Amniotic epithelial cell (primary cell): ENCODE measurements around the gene ANAPC1.
"Not testable (repeated sequence)": the region's sequence is repeated elsewhere in the genome, so short reads cannot be mapped to it uniquely, and the experiment has no call there.

Experiments used
- DNase-seq: peaks from one replicate; pipeline ENCODE4 v3.0.0-alpha.2; 2010; ENCODE audit warnings: low read depth

ANAPC1 gene

DNA sequence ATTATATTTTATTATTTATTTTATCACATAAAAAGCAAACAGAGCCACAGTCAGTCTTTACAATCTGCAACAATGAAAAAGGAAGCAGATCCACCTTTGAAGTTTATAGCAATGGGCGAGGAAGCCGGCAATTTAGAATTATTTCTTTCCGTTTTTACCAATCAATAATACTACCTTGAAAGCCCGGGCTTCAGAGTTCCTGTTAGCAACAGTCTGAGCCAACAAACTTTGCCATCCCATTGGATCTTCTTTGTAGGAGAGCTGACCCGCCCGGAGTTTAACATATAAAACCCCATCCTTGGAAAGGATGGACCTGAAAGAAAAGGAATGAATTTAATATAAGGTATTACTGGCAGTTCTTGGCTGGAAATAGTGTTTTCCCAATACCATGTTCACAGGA lies 101.8 kb downstream of the ANAPC1 start:
- DNase-seq = not testable (repeated sequence)

DNA sequence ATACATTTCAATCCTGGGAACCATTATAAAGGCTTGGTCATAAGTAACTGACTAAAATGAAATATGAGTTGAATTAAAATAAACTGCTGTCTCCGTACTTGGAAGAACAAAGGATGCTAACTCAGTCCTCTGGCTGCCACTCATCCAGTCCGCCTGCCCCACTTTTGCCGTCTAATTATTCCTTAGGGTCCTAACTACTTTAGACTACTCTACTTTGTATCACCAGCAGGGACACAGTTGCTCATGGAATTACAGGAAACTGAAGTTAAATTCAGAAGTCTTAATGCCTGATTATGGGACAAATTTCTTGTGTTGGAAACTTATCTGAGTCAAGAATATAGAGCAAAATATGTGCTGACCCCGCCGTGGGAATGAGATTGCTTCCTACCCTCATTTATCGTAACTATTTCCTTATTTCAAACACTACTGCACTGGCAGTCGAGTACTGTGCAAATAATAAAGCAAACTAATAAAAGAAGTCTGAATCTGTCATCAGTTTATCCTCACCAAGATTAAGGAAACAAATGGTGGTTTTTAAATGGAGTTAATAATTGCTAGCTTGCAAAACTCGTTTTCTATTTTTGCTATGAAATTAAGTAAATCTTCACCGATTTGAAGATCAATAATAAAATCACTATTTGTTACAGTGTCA lies 102.4 kb downstream of the ANAPC1 start:
- DNase-seq = not testable (repeated sequence)

DNA sequence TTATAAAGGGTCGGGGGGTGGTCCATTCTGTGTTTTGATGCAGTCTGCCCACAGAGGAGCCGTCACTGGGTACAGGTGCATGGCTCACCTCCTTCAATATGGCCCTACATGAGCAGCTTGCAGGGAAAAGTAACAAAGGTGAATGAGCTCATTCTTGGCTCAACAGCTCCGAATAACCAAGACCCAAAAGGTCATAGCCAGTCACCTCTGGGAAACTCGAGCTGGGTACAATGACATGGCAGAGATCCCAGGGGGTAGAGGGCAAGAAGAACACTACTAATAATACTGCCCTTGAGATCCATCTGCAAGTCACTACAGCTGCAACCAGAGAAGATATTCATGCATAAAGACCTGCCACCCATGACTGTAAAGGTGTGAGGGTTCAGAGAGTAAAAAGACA lies 106.8 kb downstream of the ANAPC1 start:
- DNase-seq = not testable (repeated sequence)

DNA sequence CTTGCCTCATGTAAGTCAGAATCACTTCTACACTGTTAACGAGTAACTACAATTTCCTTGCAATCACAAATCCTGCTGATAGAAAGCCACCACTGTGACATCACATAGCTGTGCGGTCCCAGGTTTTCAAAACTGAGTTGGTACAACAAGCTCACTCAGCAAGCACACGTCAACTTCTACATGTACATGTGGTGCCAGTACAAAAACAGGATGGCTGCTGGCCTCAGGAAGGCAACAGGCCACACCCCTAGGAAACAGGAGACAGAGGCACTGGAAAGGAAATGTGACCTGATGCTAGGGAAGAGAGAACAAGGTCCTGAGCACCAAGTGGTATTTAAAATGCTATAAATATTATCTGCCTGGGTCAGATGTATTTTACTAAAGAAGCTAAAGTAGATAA lies 107.7 kb downstream of the ANAPC1 start:
- not testable (repeated sequence) for DNase-seq

DNA sequence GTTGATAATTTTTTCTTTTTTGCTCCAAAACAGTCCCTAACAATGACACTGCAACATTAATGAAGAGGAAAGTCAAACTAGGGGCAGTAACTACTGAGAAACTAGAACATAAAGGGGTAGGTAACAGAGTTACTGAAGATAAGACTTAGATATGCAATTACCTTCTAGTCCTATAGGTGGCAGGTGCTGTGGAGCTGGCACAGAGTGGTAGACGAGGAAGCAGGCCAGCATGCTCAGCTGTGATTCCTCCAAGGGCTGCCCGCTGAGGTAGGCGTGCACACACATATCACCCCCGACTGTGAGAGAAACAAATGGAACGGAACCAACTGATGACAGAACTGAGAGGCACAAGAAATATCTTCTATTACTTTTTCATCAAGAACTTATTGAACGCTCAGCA lies 111.8 kb downstream of the ANAPC1 start:
- DNase-seq = not testable (repeated sequence)

DNA sequence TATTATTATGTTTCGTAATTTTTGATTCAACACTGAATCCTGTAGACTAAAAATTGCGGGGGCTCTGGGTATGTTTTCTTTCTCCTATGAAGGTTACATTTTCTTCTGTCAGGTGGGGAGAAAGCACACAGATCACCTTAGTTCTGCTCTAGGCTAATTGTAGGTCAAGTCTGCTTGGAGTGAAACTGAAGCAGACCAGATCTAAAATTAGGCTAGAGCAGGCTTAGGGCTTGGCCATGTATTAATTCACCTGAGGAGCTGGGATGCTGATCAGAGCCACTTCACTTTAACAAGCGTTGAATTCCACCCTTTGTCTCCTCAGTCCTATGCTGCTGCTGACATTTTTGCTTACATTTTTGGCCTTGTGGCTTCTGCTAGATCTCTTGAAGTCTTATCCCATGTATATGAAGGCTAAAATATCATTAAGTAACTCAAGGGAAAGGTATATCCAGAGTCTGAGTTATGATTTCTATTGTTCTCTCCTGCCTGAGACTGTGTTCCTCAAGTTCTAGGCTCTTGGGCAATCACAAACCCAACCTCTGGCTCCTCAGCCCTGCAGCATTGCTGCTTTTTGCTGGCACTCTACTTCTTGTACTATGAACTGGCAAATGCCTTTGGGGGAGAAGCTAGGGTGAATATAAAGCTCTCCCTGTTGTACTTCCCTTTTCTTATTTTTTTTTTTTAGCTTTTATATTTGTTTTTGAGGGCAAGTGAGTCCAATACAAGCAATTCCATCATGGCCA lies 112.9 kb downstream of the ANAPC1 start:
- DNase-seq = not testable (repeated sequence)

DNA sequence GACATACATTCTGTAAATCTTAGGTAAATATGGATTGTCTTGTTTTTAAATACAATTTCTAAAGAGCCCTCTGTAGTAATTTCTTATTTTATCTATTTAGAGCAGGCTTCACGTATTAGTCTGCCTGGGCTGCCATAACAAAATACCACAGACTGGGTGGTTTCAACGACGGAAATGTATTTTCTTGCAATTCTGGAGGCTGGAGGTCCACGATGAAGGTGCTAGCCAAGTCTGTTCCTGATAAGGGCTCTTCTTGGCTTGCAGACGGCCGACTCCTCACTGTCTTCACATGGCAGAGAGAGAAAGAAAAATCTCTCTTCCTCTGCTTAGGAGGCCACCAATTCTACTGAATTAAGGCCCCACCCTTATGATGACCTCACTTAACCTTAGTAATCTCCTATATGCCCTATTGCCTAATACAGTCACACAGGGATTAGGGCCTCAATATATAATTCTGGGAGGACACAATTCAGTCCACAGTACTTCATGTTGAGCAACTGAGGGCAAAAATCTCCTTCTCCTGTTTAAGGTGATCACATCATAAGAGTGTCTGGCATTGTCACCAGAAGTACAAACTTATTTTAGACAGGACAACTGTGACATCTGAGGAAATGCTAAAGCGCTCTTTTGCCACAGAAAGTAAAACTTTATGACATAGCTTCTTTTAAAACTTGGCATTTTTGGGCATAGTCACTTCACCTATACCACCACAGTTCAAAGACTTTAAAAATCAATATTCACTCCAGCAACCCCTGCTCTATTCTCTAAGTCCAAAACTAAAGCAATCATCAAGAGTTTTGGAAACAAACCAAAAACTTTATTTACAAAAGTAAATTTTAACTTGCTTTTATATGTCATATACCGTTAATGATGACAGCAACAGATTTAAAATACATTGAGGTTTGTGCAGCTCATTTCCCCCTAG lies 115.5 kb downstream of the ANAPC1 start:
- not testable (repeated sequence) for DNase-seq

DNA sequence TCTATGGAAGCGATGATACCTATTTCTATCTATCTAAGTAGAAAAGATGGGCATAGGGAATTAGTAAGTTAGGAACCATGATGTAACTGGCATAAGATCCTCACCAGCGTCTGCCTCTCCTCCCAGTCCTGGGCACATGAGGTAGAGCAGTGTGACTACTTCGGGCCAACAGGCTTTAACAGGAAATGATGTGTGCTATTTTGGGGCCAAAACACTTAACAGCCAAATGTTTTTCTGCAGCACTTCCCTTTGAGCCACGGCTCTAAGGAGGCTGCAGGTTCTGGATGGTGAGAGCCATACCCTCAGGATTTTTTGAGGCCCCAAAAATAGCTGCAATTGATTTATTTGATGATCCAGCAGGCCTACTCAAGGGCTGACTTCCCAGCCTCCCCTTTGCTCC lies 116.9 kb downstream of the ANAPC1 start:
- DNase-seq = not testable (repeated sequence)

DNA sequence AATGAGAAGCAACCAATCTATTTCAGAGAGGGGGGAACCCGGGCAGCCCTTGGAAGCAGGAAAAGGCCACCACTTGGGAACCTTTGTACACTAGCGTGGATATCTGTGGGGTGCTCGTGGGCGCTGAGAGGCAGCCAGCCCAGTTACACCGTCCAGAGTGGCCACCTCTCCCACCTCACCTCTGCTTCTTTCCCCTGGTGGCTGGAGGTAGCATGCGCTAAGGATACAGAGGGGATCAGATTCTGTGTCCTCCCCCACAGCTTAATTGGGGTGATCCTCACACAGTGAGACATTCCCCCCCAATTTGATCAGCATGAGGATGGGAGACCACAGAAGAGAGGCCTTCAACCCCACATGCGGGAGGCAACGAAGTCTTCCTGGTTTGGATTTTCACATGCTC lies 117.7 kb downstream of the ANAPC1 start:
- not testable (repeated sequence) for DNase-seq

DNA sequence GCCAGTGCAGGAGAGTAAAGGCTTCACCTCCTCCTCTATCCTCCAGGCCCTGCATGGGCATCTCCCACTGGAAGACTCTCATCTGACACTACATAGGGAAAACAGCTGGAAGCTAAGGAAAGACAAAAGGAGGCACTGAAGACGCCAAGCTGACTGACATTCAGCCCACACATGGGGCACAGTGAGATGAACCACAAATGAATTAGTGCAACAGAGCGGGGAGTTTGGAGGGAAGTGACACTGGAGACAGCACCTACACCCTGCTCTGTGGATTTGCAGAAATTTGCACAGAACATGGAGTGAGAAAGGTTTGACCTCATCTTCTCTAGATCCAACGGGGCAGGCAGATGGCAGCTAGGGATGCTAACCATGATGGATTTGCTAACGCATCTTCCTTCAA lies 119.8 kb downstream of the ANAPC1 start:
- not testable (repeated sequence) for DNase-seq

DNA sequence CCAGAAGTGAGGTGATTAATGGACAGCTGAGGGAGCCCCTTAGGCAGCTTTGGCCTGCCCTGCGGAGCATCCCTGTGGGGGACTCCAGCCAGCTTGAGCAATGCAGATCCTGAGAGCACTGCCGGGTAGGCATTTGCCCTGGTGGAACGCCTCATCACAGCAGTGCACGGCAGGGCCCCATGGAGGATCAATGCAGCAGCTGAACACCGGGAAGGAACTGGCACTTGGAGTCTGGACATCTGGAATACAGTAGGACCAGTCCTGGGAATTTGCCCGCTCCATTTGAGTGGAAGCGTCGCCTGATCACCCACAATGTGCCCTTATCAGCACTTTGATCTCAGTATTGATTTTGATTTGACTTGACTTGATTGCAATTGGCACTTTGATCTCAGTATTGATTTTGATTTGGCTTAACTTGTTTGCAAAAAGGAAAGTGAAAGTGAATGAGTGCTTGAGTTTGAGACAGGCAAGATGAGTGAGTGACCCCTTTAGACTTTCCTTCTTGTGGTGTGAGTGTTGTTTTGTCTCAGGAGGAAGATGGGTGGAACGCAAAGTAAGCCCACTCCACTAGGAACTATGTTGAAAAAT lies 123.2 kb downstream of the ANAPC1 start:
- DNase-seq = not testable (repeated sequence)

DNA sequence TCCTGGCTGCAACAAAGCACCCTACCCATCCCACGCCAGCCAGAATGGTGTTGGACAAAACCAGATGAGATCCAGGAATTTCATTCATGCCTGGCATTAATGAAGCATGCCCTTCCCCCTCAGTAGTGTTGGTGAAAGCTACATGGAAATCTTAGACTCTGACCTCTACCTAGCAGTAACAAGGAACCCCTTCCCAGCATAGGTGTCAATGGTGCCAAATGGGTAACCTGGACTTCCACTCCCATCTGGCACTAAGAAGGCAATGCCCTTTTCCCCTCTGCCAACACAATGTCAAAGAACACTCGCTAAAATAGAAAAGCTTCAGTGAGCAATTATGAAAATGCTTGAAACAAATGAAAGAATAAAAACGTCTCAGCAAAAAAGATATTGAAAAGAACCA lies 131.5 kb downstream of the ANAPC1 start:
- not testable (repeated sequence) for DNase-seq

DNA sequence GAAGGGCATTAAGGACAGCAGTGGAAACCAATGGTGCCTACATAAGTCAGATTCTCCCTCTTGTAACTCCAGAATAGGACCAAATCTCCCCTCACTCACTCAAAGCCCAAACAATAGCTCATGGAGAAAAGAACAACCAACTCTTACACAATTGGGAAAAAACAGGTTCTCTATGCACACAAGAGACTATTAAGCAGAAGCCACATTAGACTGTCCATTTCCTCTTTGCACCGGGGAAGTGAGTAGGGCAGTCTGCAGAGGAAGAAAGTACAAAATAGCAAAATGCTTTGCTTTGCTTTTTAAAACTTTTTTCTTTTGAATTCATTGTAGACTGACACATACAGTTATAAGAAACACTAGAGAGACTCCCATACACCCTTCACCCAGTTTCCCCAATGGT lies 133.4 kb downstream of the ANAPC1 start:
- DNase-seq = not testable (repeated sequence)

DNA sequence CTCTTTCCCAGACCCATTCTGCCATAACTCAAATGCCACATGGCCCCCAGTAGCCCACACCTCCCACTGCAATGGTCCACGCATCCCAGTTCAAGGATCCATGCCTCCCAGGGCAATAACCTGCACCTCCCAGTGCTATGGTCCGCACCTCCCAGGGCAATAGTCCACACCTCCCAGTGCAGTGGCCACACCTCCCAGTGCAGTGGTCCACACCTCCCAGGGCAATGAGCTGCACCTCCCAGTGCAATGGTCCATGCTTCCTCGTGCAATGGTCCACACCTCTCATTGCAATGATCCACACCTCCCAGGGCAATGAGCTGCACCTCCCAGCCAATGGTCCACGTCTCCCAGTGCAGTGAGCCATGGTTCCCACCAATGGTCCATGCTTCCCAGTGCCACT lies 135.6 kb downstream of the ANAPC1 start:
- not testable (repeated sequence) for DNase-seq

DNA sequence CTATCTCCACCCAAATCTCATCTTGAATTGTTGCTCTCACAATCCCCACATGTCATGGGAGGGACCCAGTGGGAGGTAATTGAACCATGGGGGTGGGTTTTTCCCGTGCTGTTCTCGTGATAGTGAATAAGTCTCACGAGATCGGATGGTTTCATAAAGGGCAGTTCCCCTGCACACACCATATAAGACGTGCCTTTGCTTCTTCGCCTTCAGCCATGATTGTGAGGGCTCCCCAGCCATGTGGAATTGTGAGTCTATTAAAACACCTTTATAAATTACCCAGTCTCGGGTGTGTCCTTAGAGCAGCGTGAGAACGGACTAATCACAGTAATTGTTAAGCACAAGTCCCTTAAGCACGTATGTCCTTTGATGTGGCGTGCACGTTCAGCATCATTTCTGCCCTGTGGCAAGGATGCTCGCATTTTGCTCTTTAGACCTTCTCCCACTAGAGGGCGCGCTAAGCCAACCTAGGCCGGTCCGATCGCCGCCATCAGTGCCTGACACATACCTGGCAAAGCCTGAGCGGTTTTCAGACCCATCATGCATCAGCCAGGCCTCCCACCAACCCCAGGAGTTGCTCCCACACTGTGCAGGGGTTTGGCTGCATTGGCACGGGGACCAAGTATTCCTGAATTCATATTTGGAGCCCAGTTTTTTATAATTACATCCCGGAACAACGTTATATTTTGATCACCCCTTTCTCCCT lies 136.4 kb downstream of the ANAPC1 start:
- not testable (repeated sequence) for DNase-seq

DNA sequence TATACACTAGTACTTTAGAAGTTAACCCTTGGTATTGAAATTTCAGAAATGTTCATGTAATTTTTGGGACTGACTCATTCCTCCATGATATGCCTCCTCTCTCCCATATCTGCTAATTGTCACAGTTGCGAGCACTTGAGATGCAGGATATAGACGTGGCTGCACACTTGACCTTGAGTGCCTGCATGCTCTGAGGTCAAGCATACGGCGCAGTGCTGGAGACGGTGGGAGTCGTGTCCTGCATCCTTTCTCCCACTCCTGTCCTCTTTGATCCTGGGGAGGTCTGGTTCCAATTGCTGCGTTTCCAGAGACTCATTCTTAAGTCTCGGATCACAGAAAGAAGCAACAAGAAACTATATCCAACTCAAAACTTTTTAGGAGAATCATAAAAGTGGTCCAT lies 139.2 kb downstream of the ANAPC1 start:
- not testable (repeated sequence) for DNase-seq

DNA sequence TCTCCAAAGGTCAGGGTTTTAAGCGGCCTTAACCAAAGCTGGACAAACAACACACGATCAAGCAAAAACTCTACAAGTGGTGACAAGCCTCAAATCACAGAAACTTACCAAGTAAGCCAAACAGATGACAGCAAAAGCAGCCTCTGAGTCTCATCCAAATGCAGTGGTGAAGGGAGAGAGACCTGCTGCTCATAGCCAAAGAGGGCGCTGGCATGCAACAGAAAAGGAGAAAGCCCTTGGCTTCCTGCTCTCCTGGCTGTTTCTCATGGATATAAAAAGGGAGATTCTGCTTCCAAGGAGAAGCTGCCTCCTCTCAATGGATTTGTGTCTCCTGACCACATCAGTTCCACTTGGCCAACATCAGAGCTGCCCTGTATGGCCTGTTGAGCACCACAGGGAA lies 142.5 kb downstream of the ANAPC1 start:
- not testable (repeated sequence) for DNase-seq

DNA sequence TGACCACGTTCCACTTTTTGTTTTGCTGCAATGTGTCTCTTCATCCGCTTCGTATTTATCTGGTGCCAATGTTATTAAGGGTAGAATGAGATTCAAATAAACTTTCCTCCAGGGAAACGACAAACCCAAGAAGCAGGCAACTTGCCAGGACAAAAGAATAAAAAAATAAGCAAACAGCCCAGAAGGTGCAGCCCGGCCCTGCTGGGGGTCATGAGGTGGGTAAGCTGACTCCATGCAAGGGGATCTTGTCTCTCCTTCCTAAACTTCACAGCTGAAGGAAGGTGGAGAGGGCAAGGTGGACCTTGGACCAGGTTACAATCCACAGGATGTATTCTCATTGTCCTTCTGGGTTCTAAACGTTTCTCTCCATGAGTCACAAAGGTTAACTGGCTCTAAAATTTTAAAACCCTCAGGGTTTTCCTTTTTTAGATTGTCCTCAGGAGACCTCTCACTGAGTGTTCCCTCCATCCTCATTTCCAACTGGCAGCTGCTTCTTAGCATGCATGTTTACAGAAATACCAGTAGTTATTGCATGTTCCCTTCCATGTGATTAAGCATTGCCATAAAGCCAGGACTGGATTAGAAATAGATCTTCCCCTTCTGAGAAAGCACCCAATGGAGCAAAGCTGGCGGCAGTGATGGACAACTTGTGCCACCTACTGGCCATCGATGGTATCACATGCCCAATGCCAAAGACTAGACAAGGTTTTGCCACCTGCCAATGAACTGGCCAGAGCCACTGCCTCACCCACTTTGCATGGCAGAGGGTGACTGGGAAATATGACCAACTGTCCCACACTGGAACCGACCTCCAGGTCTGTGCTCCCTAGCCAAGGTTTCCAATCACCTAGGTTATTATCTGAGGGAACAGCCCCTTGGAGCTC lies 147.9 kb downstream of the ANAPC1 start:
- DNase-seq = peak; percentile 34

DNA sequence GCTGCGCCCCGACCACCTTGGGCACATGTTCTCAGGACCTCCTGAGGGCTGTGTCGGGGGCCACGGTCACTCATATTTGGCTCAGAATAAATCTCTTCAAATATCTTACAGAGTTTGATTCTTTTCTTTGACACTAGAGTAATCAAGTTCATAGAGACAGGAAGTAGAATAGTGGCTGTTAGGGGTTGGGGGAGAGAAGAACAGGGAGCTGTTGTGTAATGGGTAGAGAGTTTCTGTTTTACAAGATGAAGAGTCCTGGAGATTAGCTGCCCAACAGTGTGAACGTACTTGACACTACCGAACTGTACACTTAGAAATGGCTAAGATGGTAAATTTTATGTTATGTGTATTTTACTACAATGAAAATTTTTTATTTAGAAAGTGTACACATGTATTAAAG lies 148.6 kb downstream of the ANAPC1 start:
- DNase-seq = not testable (repeated sequence)

DNA sequence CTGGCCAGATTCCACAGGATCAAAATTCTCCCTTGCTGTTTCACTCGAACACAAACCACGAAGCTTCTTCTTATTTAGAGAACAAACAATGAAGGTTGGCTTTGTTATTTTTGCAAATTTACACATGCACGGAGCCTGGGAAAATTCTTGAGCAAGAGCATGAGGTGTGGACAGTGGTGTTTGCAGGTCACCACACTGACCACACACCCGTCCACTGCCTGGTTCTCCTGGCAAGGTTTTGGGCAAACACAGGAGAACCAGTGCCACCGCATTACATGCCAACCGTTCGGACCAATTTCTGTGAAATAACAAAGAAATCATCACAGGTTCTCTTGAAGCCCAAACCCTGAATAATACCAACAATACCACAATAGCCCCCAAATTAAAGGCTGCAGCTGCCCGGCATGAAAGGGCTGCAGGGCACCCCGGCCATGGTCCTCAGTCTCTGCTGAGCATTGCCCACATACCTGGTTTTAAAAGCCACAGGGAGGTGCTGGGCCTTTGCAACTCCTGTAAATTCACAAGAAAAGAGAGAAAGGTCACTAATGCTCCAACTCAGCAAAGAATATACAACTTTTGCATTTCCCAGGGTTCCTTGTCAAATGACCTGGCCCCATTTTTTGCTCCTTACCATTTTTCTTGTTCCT lies 154.1 kb downstream of the ANAPC1 start:
- not testable (repeated sequence) for DNase-seq
